CD4-positive, alpha-beta memory T cell (primary cell): ENCODE data around the gene ATP9A. TPM values are rescaled to one million over a fixed set of nuclear protein-coding genes. Genes with fewer than 3 reads are reported as not detected.

Source experiments
- CTCF ChIA-PET: fragments of 350-600 bp; sonication (Branson Sonifier 250); formaldehyde crosslinking; loops from one replicate; lab custom pipeline; 2021; ENCODE audit warnings: inconsistent platforms; ENCODE audit not compliant: partially characterized antibody; lab: Charles Lee
- POLR2A ChIA-PET: fragments of 350-600 bp; sonication (Branson Sonifier 250); formaldehyde crosslinking; loops from one replicate; lab custom pipeline; 2021; ENCODE audit not compliant: partially characterized antibody; lab: Charles Lee
- DNase-seq, 5 donors: peaks; one replicate each; pipeline versions ENCODE4 v3.0.0 to v3.0.0-alpha.2; 2020 to 2022; ENCODE audit warnings: mixed read lengths in 1 of 5
- H3K27ac ChIP-seq: one replicate; pipeline ENCODE4 v1.7.0; 2013; ENCODE audit warnings: low read depth, low read length
- H3K27me3 ChIP-seq: 2 replicates; pipeline ENCODE4 v1.7.0; 2013; ENCODE audit warnings: mild to moderate bottlenecking, low read length, moderate library complexity; ENCODE audit not compliant: insufficient read depth
- H3K36me3 ChIP-seq: 2 replicates; pipeline ENCODE4 v1.7.0; 2013; ENCODE audit warnings: mild to moderate bottlenecking, low read length, moderate library complexity; ENCODE audit not compliant: insufficient read depth
- H3K4me1 ChIP-seq: 2 replicates; pipeline ENCODE4 v1.7.0; 2013; ENCODE audit warnings: mild to moderate bottlenecking, low read length, moderate library complexity; ENCODE audit not compliant: insufficient read depth
- H3K4me3 ChIP-seq, 2 donors: one replicate each; pipeline ENCODE4 v1.7.0; 2013; ENCODE audit warnings: low read length in 2 of 2, mild to moderate bottlenecking in 1 of 2
- H3K9me3 ChIP-seq, 2 donors: one replicate each; pipeline ENCODE4 v1.7.0; 2013; ENCODE audit warnings: low read length in 2 of 2, control low read depth in 1 of 2; ENCODE audit not compliant: control insufficient read depth in 1 of 2
- H3K27ac Mint-ChIP-seq, 7 donors: one replicate each; pipeline ENCODE4 v1.8.0; 2020 to 2021; ENCODE audit warnings: mixed read lengths in 7 of 7, mild to moderate bottlenecking in 6 of 7, inconsistent platforms in 3 of 7, moderate library complexity in 3 of 7
- H3K27me3 Mint-ChIP-seq, 2 donors: one replicate each; pipeline ENCODE4 v1.8.0; 2020 to 2021; ENCODE audit warnings: mixed read lengths in 2 of 2
- H3K36me3 Mint-ChIP-seq, 2 donors: one replicate each; pipeline ENCODE4 v1.8.0; 2020 to 2021; ENCODE audit warnings: mixed read lengths in 2 of 2, inconsistent platforms in 1 of 2, mild to moderate bottlenecking in 1 of 2
- H3K4me1 Mint-ChIP-seq, 4 donors: one replicate each; pipeline ENCODE4 v1.8.0; 2020 to 2021; ENCODE audit warnings: mixed read lengths in 4 of 4, mild to moderate bottlenecking in 1 of 4
- H3K4me3 Mint-ChIP-seq, 8 donors: one replicate each; pipeline ENCODE4 v1.8.0; 2020 to 2021; ENCODE audit warnings: mixed read lengths in 8 of 8, mild to moderate bottlenecking in 7 of 8, moderate library complexity in 6 of 8, inconsistent platforms in 3 of 8
- H3K9me3 Mint-ChIP-seq, 8 donors: one replicate each; pipeline ENCODE4 v1.8.0; 2020 to 2021; ENCODE audit warnings: mixed read lengths in 8 of 8, mild to moderate bottlenecking in 5 of 8, inconsistent platforms in 3 of 8, moderate library complexity in 1 of 8
- intact Hi-C: fragments of 100-400 bp; cut with micrococcal nuclease; formaldehyde crosslinking; loops from one replicate; pipeline ENCODE4 v1.15.1; 2023
- polyA plus RNA-seq, 2 donors: library from polyadenylated mRNA; unstranded; fragments of 300-500 nt; fragmentation: Illumina TruSeq; gene quantifications; one replicate each; pipeline ENCODE4 v1.2.3, GENCODE V29; 2021
- total RNA-seq, 2 experiments: library from RNA; stranded (reverse); gene quantifications; one replicate each; pipeline ENCODE4 v1.2.3, GENCODE V29; 2021

The ATP9A gene
- total and polyA plus RNA-seq, 4 experiments from 2014 or later, result 0.14 to 1.0 (median 0.32) TPM

DNA sequence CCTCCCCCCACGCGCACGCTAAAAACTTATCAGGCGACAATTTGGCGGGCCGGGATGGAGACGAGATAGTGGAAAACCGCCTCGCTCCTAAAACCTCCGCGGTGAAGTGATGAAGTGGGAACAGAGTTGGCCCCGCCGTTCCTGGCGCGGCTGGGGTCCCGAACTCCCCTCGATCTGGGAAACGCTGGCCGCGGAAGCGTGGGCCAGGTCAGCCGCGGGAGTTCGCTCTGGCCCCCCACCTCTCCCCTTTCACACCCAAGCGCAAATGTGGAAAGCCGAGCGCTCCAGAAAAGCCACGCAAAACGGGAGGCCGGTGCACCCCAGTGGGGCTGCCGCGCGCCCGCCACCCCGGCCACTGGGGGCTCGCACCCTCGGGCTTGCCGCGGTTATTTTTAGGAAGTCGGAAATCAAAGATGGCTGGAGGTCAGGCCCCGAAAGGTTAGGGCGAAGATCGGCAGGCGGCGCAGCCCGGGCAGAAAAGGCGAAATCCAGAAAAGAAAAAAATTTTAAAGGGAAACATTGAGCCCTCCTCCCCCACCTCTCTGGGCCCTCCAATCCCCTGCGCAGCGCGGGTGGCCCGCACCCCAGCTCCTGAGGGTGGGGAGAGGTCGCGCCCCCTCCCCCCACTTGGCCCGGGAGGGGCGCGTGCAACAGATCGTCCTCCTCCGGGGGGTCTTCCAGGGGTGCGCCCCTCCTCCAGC lies 33.1 kb upstream of the ATP9A start:
- H3K36me3 Mint-ChIP-seq, result no peaks in the 10 kb centered on the region
- no peak for DNase-seq
- peaks cover 1 to 24% (median 6%) of the 10 kb centered on the region in 4 donors for H3K4me1 Mint-ChIP-seq
- CTCF ChIA-PET, result interaction anchor here (0.5 to 2.5 kb wide), 2 partner anchors 28 to 283 kb away, joined by 3 to 27 read pairs; no protein-coding TSS in a partner anchor
- peaks cover 50% of the 10 kb centered on the region in 2 donors for H3K27me3 Mint-ChIP-seq
- Histone ChIP-seq H3K4me1 (peaks cover 6% of the 10 kb centered on the region), H3K27ac (no peak overlapping the region), H3K9me3 (no peaks in the 10 kb centered on the region), H3K4me3 (no peak overlapping the region), H3K27me3 (peaks cover 13% of the 10 kb centered on the region), H3K36me3 (no peaks in the 10 kb centered on the region)
- intact Hi-C loops, result no loop called here
- no peaks in the 10 kb centered on the region for H3K9me3 Mint-ChIP-seq
- POLR2A ChIA-PET, result no interaction called here
- H3K4me3 Mint-ChIP-seq, result peak overlapping the region in 3 of 8 donors; percentile 39 to 62 (median 57)
- no peak overlapping the region for H3K27ac Mint-ChIP-seq

DNA sequence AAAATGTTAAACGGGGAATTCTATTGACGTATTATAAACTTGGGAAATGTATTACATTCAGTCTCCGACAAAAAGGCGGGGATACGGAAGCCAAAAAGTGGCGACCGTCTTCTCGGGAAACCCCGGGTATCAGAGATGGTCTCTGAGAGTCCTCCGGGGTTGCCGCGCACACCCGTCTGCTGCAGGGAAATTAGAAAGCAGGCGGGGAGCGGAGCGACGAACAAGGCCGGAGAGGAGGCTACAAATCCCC lies 32.6 kb upstream of the ATP9A start:
- no peak overlapping the region for H3K27ac Mint-ChIP-seq
- H3K36me3 ChIP-seq, result no peaks in the 10 kb centered on the region
- DNase-seq, result no peak
- ChIA-PET POLR2A (no interaction called here), CTCF (interaction anchor here (0.7 to 2.5 kb wide), 5 partner anchors 9 to 283 kb away, joined by 3 to 27 read pairs (median 5); no protein-coding TSS in a partner anchor)
- H3K4me3 Mint-ChIP-seq, result peak overlapping the region in 5 of 8 donors; percentile 21 to 68 (median 57)
- H3K27me3 ChIP-seq, result peaks cover 13% of the 10 kb centered on the region
- H3K27ac ChIP-seq, result no peak overlapping the region
- peaks cover 47 to 48% of the 10 kb centered on the region in 2 donors for H3K27me3 Mint-ChIP-seq
- H3K9me3 Mint-ChIP-seq, result no peaks in the 10 kb centered on the region
- peaks cover 6% of the 10 kb centered on the region for H3K4me1 ChIP-seq
- peaks cover 1 to 24% (median 6%) of the 10 kb centered on the region in 4 donors for H3K4me1 Mint-ChIP-seq
- H3K9me3 ChIP-seq, result no peaks in the 10 kb centered on the region
- H3K4me3 ChIP-seq, result no peak overlapping the region
- intact Hi-C loops, result no loop called here
- H3K36me3 Mint-ChIP-seq, result no peaks in the 10 kb centered on the region

DNA sequence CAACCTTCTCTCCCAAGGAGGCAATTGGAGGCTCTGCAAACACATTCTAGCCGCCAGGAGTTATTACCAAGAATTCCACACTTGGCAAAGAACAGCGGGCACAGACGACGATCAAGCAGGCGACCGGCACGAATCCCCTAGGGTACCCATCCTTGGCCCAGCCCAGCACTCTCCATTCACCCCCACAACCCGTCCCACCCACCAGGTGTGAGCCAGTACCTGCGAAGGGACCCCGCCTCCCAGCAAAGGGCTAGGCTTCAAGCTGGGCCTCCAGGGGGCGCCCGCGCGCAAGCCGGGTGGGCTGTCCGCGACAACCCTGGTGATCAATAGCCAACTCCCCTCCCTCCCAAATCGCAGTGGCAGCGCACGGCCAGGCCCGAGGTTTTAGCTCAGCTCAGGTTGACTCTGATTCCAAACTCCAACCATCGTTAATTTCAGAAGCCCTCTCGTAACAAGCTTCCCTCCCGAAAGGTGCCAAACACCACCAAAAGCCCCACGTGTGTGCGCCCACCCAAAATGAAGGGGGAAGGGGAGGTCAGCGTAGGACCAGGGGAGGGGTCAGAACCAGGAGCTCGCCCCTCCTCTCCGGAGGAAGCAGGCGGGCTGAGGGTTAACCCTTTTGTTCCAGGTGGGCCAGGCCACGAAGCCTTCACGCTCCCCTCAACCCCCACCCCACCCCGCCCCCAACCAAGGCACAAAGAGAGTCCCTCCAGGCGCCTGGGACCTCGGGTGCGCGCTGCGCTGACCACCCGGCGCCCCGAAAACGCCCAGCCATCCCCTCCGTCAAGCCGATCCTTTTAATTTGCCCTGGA lies 32.1 kb upstream of the ATP9A start:
- Histone ChIP-seq H3K27ac (no peak overlapping the region), H3K9me3 (no peaks in the 10 kb centered on the region), H3K4me3 (no peak overlapping the region), H3K36me3 (no peaks in the 10 kb centered on the region), H3K4me1 (peaks cover 6% of the 10 kb centered on the region), H3K27me3 (peaks cover 13% of the 10 kb centered on the region)
- H3K27ac Mint-ChIP-seq, result no peak overlapping the region
- H3K4me1 Mint-ChIP-seq, result peaks cover 1 to 24% (median 6%) of the 10 kb centered on the region in 4 donors
- ChIA-PET CTCF (interaction anchor here (0.7 to 2.5 kb wide), 6 partner anchors 8 to 284 kb away, joined by 3 to 27 read pairs (median 4); no protein-coding TSS in a partner anchor), POLR2A (no interaction called here)
- H3K4me3 Mint-ChIP-seq, result peak overlapping the region; percentile 17 to 68 (median 52)
- H3K9me3 Mint-ChIP-seq, result no peaks in the 10 kb centered on the region
- DNase-seq, result peak in 4 of 5 donors; percentile 14 to 33 (median 20)
- intact Hi-C loops, result no loop called here
- H3K27me3 Mint-ChIP-seq, result peaks cover 46 to 47% of the 10 kb centered on the region in 2 donors
- H3K36me3 Mint-ChIP-seq, result no peaks in the 10 kb centered on the region

DNA sequence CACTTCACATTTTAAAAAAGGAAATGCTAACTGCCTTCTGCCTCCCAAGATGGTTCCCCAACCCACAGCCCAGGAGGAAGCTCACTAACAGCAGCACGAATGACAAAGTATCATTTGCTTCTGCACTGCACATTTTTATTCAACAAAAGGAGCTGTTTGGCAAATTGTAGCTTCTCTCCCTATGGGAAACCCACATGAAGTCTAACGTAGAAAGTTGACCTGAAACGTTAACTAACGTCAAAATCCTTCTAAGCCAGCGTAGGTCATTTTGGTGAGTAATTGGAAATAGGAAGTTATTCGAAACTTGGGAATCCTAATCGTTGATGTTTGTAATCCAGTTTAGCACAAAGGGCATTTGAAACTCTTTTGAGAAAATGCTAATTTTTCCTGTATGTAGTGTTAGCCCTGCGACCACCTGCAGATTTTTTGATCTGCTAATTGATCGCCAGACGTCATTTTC lies 31.2 kb upstream of the ATP9A start:
- Mint-ChIP-seq H3K36me3 (no peaks in the 10 kb centered on the region), H3K9me3 (no peaks in the 10 kb centered on the region)

DNA sequence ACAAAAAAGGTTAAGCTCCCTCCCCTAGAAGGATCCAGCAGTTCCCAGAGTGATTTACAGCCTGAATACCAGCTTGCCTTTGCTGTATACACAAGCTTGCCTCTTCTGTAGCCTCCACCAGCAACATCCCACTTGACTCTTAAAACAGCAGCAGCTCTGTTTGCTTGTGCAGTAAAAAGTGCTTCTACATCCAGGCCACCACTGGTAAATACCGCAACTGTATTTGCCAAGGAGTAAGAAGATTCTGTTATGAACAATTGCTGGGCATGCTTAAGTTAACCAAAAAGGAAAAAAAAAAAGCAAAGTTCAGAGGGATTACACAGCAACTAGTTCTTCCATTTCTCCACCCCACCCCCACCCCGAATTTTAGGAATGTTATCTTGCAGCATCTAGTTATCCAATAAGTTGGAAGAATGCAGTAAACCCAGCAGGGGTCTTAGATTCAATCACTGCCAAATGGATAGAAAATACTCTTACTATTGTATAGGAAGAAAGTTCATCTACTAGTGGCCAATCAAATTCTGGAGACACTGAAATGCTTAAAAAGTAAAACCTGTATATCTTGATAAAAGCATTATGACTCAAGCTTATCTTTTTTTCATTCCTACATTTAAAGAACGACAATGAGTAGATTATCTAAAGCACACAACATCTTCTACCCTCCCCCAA lies 29.3 kb upstream of the ATP9A start:
- Histone ChIP-seq H3K27ac (no peak overlapping the region), H3K36me3 (no peaks in the 10 kb centered on the region), H3K27me3 (peaks cover 9% of the 10 kb centered on the region), H3K4me3 (no peak overlapping the region), H3K9me3 (no peaks in the 10 kb centered on the region), H3K4me1 (peaks cover 6% of the 10 kb centered on the region)
- peaks cover 40 to 45% of the 10 kb centered on the region in 2 donors for H3K27me3 Mint-ChIP-seq
- POLR2A ChIA-PET, result no interaction called here
- intact Hi-C loops, result no loop called here
- no peak for DNase-seq
- CTCF ChIA-PET, result interaction anchor here (1.9 kb wide), 1 partner anchor 285 kb away, joined by 6 read pairs; no protein-coding TSS in a partner anchor
- H3K4me3 Mint-ChIP-seq, result no peak overlapping the region
- peaks cover 1 to 16% (median 6%) of the 10 kb centered on the region in 4 donors for H3K4me1 Mint-ChIP-seq
- no peaks in the 10 kb centered on the region for H3K36me3 Mint-ChIP-seq
- no peak overlapping the region for H3K27ac Mint-ChIP-seq
- no peaks in the 10 kb centered on the region for H3K9me3 Mint-ChIP-seq

More for the DNA sequence above, 31.2 kb upstream of the ATP9A start:
- peaks cover 13% of the 10 kb centered on the region for H3K27me3 ChIP-seq
- Mint-ChIP-seq H3K4me1 (peaks cover 1 to 24% (median 6%) of the 10 kb centered on the region in 4 donors), H3K27me3 (peaks cover 44 to 49% of the 10 kb centered on the region in 2 donors), H3K27ac (no peak overlapping the region), H3K4me3 (no peak overlapping the region)
- no peaks in the 10 kb centered on the region for H3K36me3 ChIP-seq
- ChIA-PET POLR2A (no interaction called here), CTCF (interaction anchor here (0.9 to 2.5 kb wide), 5 partner anchors 8 to 284 kb away, joined by 4 to 27 read pairs (median 5); no protein-coding TSS in a partner anchor)
- H3K9me3 ChIP-seq, result no peaks in the 10 kb centered on the region
- intact Hi-C loops, result no loop called here
- no peak for DNase-seq
- H3K4me3 ChIP-seq, result no peak overlapping the region
- H3K4me1 ChIP-seq, result peaks cover 6% of the 10 kb centered on the region
- no peak overlapping the region for H3K27ac ChIP-seq

DNA sequence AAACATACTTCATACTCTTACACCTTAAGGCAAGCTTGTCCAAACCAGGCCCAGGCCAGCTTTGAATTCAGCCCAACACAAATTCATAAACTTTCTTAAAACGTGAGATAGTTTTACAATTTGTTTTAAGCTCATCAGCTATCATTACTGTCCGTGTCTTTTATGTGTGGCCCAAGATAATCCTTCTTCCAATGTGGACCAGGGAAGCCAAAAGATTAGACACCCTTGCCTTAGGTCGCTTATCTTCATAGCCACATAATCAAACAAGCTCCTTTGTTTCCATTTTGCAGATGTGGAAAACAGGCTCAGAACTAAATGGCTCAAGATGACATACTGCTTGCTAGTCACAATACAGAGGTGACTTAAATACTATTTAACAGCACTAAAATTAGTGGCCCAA lies 28.1 kb upstream of the ATP9A start:
- H3K9me3 Mint-ChIP-seq, result no peaks in the 10 kb centered on the region
- H3K27ac ChIP-seq, result no peak overlapping the region
- CTCF ChIA-PET, result interaction anchor here (1.2 to 1.9 kb wide), 2 partner anchors 287 to 288 kb away, joined by 4 to 6 read pairs; no protein-coding TSS in a partner anchor
- peaks cover 6% of the 10 kb centered on the region for H3K4me1 ChIP-seq
- peaks cover 1 to 16% (median 6%) of the 10 kb centered on the region in 4 donors for H3K4me1 Mint-ChIP-seq
- POLR2A ChIA-PET, result no interaction called here
- H3K4me3 ChIP-seq, result no peak overlapping the region
- no peak overlapping the region for H3K27ac Mint-ChIP-seq
- peaks cover 9% of the 10 kb centered on the region for H3K27me3 ChIP-seq
- H3K9me3 ChIP-seq, result no peaks in the 10 kb centered on the region
- intact Hi-C loops, result no loop called here
- no peak overlapping the region for H3K4me3 Mint-ChIP-seq
- no peak for DNase-seq
- peaks cover 35 to 42% of the 10 kb centered on the region in 2 donors for H3K27me3 Mint-ChIP-seq
- H3K36me3 ChIP-seq, result no peaks in the 10 kb centered on the region
- H3K36me3 Mint-ChIP-seq, result no peaks in the 10 kb centered on the region
